ENCODE measurements around the gene TUBGCP6.

The TUBGCP6 gene

GRCh38 chr22:50244420-50245213 lies at the start of gene TUBGCP6:
Gene TUBGCP6 (minus strand): TSS chr22:50245023. CDS start chr22:50244459, 564 bp downstream.
- peak; percentile 91 to 92 for DNase-seq (ENCODE audit: low read depth in 2 of 2)

- DNase-seq (ENCODE audit: low read depth in 2 of 2): no peak
Observed at GRCh38 chr22:50294319-50294656, 49.5 kb upstream of the TUBGCP6 start.

GRCh38 chr22:50293441-50294318 lies 48.9 kb upstream of the TUBGCP6 start:
- DNase-seq (ENCODE audit: low read depth in 2 of 2): no peak

GRCh38 chr22:50292643-50293440 lies 48.0 kb upstream of the TUBGCP6 start:
- DNase-seq (ENCODE audit: low read depth in 2 of 2): no peak

GRCh38 chr22:50289942-50290630 lies 45.3 kb upstream of the TUBGCP6 start:
- no peak for DNase-seq (ENCODE audit: low read depth in 2 of 2)

GRCh38 chr22:50289151-50289941 lies 44.5 kb upstream of the TUBGCP6 start:
- DNase-seq (ENCODE audit: low read depth in 2 of 2): no peak

GRCh38 chr22:50287731-50288130 lies 42.9 kb upstream of the TUBGCP6 start:
- no peak for DNase-seq (ENCODE audit: low read depth in 2 of 2)

- no peak for DNase-seq (ENCODE audit: low read depth in 2 of 2)
Observed at GRCh38 chr22:50286701-50287318, 42.0 kb upstream of the TUBGCP6 start.

GRCh38 chr22:50286275-50286674 lies 41.5 kb upstream of the TUBGCP6 start:
- DNase-seq (ENCODE audit: low read depth in 2 of 2): no peak

- no peak for DNase-seq (ENCODE audit: low read depth in 2 of 2)
Observed at GRCh38 chr22:50285568-50286229, 40.9 kb upstream of the TUBGCP6 start.

- no peak for DNase-seq (ENCODE audit: low read depth in 2 of 2)
Observed at GRCh38 chr22:50284479-50284878, 39.7 kb upstream of the TUBGCP6 start.

- no peak for DNase-seq (ENCODE audit: low read depth in 2 of 2)
Observed at GRCh38 chr22:50283821-50284220, 39.0 kb upstream of the TUBGCP6 start.

GRCh38 chr22:50282361-50283155 lies 37.7 kb upstream of the TUBGCP6 start:
- no peak for DNase-seq (ENCODE audit: low read depth in 2 of 2)

- DNase-seq (ENCODE audit: low read depth in 2 of 2): no peak
Observed at GRCh38 chr22:50281957-50282356, 37.1 kb upstream of the TUBGCP6 start.

- DNase-seq (ENCODE audit: low read depth in 2 of 2): no peak
Observed at GRCh38 chr22:50281384-50281760, 36.5 kb upstream of the TUBGCP6 start.

GRCh38 chr22:50280708-50281383 lies 36.0 kb upstream of the TUBGCP6 start:
- DNase-seq (ENCODE audit: low read depth in 2 of 2): no peak

- no peak for DNase-seq (ENCODE audit: low read depth in 2 of 2)
Observed at GRCh38 chr22:50280022-50280707, 35.3 kb upstream of the TUBGCP6 start.

Measured in stimulated activated CD8-positive, alpha-beta memory T cell treated with anti-CD3 and anti-CD28 coated beads, Interleukin-2, amount 100 ng/mL, for 48 hours (primary cell).